ENCODE data around the gene PRKCE.

The PRKCE gene

DNA sequence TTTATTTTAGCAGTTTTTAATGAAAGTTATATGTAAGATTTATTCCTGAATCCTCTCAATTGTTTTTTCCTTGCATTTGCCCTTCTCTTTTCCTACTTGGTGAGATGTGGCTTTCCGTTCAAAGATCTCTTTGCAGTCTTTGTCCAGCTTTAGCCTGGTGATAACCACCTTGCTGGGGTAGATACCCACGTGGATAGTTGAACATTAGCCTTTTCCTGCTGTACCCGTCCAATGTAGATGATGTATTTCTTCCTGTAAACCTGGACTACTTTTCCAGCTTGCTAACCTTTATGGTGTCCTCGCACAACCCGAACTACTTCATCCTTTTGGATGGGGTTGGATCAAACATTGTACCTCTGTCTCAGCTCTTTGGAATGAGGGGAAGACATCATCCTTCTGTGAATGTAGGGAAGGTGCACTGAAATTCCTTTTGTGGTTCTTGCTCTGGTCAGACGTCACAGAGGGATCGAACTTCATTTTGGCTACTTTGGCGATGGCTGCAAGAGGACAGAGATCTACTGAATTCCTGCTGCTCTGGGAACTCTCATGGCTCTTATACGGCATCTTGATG is 352.5 kb downstream of the PRKCE start:
- TF ChIP-seq, protein P1, sequence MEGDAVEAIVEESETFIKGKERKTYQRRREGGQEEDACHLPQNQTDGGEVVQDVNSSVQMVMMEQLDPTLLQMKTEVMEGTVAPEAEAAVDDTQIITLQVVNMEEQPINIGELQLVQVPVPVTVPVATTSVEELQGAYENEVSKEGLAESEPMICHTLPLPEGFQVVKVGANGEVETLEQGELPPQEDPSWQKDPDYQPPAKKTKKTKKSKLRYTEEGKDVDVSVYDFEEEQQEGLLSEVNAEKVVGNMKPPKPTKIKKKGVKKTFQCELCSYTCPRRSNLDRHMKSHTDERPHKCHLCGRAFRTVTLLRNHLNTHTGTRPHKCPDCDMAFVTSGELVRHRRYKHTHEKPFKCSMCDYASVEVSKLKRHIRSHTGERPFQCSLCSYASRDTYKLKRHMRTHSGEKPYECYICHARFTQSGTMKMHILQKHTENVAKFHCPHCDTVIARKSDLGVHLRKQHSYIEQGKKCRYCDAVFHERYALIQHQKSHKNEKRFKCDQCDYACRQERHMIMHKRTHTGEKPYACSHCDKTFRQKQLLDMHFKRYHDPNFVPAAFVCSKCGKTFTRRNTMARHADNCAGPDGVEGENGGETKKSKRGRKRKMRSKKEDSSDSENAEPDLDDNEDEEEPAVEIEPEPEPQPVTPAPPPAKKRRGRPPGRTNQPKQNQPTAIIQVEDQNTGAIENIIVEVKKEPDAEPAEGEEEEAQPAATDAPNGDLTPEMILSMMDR (IDR thresholded peaks at IDR 0.05; ENCODE audit: low read depth, low read length), result no peak
- no peak for DNase-seq (ENCODE audit: extremely low read depth, low read depth)

DNA sequence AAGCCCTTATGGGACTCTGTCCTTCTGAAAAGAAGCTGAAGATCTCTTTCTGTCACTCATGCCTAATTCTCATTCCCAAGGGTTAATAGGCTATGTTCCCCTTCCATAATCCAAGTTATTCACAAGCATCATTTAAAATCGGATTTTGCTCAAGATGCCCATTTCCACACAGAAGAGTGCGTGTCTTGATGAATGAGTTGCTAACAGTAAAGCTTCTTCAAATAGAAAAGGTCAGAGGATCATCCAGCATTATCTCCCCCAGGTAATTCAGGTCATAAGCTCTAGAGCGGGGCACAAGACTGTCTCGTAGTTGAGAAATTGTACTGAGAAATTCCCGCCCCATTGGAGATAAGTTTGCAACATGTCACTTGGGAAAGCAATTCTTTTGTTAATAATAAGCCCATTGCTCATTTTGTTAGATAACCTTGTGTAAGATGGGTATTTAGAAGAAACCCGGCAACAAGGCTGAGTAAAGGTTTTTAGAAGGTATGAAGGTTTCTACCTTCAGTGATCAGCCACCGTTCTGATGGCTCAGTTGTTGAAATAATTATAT is 355.1 kb downstream of the PRKCE start:
- DNase-seq (ENCODE audit: extremely low read depth, low read depth), result no peak
- TF ChIP-seq, protein P1 (IDR thresholded peaks at IDR 0.05; ENCODE audit: low read depth, low read length), result no peak

DNA sequence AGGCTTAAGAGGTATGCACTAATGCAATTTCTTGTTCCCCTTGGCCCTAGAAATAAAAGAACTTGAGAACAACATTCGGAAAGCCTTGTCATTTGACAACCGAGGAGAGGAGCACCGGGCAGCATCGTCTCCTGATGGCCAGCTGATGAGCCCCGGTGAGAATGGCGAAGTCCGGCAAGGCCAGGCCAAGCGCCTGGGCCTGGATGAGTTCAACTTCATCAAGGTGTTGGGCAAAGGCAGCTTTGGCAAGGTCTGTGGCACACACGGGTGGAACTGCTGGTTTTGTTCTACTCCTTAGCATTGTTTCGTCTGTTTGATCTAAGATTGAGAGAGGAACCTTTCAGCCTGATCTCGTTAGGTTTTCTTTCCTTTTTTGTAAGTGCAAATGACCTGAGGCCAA is 355.9 kb downstream of the PRKCE start:
- no peak for DNase-seq (ENCODE audit: extremely low read depth, low read depth)
- TF ChIP-seq, protein P1 (IDR thresholded peaks at IDR 0.05; ENCODE audit: low read depth, low read length), result no peak

DNA sequence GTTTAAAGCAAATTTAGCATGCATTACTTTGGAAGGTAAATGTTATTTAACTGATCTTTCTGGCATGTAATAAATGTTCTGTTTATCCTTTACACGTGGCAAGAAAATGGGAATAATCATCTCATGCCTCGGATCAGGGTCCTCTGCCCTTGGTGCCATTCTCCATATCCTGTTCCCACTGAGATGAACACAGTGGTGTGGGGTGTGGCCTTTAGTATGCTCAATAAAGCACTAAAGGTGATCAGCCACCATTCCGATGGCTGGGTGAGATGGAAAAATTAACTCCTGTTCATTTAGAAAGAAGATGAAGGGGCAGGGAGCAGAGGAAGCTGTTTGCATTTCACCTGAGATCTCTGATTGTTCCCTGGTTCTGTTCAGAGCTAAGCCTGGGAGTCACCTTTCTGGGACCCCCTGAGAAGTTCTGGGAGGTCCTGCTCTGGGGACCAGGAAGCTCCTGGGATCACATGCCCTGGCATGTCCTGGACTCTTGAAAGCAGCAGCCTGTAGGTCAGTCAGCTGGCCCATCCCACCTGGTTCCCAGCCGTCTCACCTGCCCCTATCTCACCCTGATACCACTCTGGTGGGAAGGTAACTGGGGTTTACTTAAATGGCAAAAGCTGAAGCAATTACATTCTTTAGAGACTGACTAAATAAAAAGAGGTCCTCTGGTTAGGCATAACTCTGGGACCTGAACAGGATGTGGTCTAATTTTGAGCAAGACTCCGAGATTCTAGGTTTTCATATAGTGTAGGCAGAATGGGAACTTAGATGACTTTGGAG is 356.8 kb downstream of the PRKCE start:
- TF ChIP-seq, protein P1 (IDR thresholded peaks at IDR 0.05; ENCODE audit: low read depth, low read length), result no peak
- no peak for DNase-seq (ENCODE audit: extremely low read depth, low read depth)

DNA sequence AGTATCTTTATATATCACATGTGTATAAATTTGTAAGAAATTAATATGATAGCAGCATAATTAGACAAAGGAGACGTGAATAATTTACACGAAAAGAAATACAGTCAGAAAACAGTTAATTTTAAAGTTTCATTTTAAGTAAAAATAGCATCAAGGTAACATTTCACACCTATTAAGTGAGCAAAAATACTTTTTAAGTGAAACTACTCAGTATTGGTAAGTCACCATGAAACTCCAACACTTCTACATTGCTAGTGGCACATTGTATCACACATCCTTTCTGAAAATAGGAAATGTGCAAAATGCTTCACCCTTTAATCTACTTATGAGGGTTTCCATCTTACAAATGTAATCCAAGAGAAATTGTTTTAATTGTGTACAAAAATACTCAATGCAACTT is 357.8 kb downstream of the PRKCE start:
- no peak for DNase-seq (ENCODE audit: extremely low read depth, low read depth)
- TF ChIP-seq, protein P1 (IDR thresholded peaks at IDR 0.05; ENCODE audit: low read depth, low read length), result no peak

DNA sequence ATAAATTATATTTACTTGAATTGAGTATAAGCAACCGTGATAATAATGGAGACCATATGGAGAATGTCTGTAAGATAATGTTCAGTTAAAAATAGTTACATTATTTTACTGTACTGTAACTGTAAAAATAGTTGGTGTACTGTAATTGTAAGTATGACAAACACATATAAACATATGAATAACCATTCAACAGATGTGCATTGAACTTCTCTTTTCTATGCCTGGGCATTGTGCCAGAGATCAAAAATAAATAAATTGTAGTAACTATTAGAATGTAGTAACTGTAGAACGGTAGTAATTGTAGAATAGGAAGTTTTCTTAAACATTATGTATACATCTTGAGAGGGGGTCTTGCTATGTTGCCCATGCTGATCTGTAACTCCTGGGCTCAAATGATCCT is 358.3 kb downstream of the PRKCE start:
- no peak for DNase-seq (ENCODE audit: extremely low read depth, low read depth)
- TF ChIP-seq, protein P1 (IDR thresholded peaks at IDR 0.05; ENCODE audit: low read depth, low read length), result no peak

DNA sequence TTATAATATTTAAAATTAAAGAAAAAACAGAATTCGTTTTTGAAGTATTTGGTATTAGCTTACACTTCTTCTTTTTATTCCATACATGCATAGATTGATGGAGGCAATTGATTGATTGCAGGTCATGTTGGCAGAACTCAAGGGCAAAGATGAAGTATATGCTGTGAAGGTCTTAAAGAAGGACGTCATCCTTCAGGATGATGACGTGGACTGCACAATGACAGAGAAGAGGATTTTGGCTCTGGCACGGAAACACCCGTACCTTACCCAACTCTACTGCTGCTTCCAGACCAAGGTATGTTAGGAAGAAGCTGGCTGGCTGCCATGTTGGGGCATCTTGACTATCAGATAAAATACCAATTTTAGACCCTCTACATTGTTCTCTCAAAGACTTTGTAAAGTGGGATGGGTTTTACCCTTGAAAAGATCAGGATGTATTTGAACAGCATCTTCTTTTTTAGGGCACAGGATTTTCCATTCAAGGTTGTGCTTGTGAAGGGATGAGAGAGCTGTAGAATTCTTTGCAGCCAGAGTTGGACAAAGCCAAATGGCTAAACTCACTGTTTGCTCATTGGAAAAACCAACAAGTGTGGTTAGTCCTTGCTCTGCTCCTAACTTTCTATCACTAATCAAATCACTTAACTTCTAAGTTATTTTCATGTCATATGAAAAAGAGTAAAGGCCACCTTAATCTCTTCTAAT is 358.9 kb downstream of the PRKCE start:
- DNase-seq (ENCODE audit: extremely low read depth, low read depth), result no peak
- TF ChIP-seq, protein P1 (IDR thresholded peaks at IDR 0.05; ENCODE audit: low read depth, low read length), result no peak

Data from AG09319 (cell line).